HG03064 (cell line): ENCODE results near the gene KRTAP5-7.

Experiments used
- ATAC-seq: cut with Tn5 transposase; IDR thresholded peaks from one replicate; pipeline ENCODE4 v1.9.1; 2021; ENCODE audit warnings: low read depth; ENCODE audit not compliant: unreplicated experiment

The KRTAP5-7 gene

GRCh38 chr11:71495286-71496230, 31.5 kb upstream of the KRTAP5-7 start:
- ATAC-seq, result no peak

- no peak for ATAC-seq
These were observed 30.6 kb upstream of the KRTAP5-7 start for GRCh38 chr11:71496421-71496820.

DNA sequence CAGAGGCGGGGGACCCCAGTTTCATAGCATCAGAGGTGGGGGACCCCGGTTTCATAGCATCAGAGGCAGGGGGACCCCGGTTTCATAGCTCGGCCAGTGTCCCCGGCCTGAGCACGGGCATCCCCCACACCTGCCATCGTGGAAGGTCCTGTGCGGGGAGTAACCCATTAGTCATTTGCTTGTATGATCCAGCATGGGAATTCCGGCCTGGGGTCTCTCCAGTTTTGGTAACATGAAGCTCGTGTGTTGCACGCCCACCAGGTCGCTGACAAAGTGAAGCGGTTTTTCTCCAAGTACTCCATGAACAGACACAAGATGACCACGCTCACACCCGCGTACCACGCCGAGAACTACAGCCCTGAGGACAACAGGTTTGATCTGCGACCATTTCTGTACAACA, 29.0 kb upstream of the KRTAP5-7 start:
- no peak for ATAC-seq

- no peak for ATAC-seq
These were observed 27.9 kb upstream of the KRTAP5-7 start for GRCh38 chr11:71499125-71499524.

DNA sequence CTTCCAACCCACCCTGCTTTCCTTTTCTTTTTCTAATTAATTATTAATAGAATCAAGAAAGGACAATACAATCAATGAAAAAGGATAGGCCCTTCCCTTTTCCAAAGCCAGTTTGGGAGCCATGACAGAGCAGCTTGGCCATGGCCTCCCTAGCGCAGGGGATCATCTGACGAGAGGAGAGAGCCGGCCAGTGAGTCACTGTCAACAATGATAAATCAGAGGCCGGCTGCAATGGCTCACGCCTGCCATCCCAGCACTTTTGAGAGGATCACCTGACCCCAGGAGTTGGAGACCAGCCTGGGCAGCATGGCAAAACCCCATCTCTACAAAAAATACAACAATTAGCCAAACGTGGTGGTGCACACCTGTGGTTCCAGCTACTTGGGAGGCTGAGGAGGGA, 27.5 kb upstream of the KRTAP5-7 start:
- no peak for ATAC-seq

DNA sequence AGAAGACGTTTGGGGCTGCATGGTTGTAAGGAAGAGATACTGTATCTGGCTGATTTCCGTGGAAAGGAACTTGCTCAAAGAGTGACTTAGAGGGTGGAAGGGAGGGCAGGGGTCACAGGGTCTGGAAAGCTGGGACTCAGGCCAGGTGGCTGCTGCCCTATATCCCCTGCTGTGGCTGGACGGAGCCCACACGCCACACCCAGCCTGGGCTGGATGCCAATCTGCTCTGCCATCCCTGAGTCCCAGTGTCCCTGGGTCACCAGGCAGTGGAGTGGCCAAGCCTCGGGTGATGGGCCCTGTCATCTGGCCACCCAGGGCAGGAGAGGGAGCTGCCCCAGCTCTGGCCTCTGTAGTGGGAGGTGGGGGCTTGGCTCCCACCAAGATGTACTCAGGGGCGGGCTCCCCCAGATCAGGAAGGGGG, 26.5 kb upstream of the KRTAP5-7 start:
- ATAC-seq, result no peak

DNA sequence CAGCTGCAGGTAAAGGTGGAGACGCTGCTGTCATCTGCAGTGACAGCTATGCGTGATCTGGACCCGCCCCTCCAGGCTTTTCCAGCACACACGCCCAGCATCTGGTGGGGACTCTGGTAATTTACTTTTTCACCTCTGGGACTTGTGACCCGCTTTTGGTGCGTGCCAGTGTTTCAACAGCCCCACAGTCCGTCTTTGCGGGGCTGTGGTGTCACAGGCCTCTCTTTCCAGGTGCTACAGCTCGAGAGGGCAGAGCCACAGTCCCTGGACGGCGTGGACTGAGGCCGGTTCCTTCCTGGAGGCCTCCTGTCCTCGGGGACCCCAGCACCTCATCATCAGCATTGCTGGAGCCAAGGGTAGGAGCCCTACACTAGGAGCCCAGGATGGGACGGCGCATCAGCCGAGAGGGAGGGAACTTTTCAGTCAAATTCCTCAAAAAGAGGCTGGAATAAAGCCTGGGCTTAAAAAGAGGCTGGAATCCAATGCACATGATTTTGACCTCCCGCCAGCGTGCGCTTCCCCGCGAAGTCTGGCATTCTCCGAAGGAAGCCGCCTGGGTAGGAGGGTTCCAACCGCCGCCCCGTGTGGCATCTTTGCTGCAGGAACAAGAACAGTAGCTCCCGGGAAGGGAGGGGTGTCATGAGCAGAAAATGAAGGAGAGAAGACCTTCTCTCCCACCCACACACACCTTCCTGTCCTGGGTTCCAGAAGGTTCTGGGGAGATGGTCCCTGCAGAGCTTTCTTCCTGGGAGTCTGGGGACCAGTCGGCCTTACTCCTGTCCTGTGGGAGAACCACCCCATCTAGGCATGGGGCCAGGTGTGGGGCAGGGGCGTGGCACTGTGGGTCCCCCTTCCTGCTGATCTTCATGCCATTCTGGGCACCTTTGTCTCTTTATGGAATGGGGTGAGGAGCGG, 25.7 kb upstream of the KRTAP5-7 start:
- no peak for ATAC-seq

DNA sequence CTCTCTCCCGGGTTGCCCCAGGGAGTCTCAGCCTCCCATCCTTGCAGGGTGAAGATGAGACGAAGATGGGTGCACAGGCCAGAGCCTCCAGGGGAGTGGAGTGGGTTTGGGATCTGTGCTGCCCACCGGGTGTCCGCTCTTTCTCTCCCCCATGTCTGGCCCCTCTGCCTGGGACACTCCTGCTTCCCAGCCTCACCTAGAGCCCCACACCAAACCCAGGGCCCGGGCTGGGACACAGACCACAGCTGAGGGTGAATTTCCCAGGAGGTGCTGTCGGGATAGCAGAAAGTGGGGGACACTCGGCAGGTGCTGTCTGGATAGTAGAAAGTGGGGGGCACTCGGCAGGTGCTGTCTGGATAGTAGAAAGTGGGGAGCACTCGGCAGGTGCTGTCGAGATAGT, 25.0 kb upstream of the KRTAP5-7 start:
- no peak for ATAC-seq

- ATAC-seq, result no peak
These were observed 24.1 kb upstream of the KRTAP5-7 start for GRCh38 chr11:71502871-71503435.

DNA sequence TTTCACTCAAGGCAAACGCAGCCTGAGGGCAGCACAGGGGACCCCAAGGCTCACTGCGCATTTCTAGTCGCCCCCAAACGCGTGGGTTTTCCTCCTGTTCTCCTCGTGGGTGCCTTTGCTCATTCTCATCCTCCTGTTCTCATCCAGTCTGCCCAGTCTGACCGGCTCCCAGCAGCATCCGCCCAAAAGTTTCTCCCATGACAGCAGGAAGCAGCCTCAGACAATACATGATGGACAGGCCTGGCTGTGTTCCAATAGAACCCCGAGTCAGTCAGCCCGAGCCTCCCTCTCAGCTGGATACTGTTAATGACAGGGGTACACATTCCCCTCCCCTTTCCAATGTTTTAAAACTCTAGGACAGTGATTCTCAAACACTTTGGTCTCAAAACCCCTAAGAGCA, 22.5 kb upstream of the KRTAP5-7 start:
- ATAC-seq, result no peak

DNA sequence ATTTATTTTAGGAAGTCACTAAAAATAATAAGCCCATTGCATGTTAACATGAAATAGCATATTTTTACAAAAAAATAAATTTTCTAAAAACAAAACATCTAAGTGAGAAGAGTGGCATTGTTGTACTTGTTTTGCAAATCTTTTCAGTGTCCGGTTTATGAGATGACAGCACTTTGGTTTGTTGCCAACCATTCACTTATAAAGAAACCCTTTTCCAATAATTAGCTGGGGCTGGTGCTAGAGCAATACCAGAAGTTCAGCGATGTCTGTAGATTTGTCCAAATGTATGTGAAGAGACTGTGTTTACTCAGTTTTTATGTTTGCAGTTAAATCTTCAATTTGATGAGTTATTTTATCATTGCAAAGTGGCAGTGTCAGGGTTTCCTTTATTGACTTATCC, 22.1 kb upstream of the KRTAP5-7 start:
- no peak for ATAC-seq

DNA sequence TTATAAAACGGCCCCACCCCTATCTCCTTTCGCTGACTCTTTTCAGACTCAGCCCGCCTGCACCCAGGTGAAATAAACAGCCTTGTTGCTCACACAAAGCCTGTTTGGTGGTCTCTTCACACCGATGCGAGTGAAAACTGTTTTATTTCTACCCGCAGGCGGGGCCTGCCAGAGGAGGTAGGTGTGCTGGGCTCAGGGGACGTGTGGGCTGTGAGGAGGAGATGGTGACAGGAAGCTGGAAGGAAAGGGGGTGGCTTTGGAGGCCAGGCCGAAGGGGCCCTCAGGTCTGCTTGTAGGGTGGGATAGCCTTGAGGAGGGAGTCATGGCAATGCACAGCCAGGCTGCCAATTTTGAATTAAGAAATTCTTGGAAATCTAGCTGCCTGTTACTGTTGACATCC, 21.3 kb upstream of the KRTAP5-7 start:
- no peak for ATAC-seq

DNA sequence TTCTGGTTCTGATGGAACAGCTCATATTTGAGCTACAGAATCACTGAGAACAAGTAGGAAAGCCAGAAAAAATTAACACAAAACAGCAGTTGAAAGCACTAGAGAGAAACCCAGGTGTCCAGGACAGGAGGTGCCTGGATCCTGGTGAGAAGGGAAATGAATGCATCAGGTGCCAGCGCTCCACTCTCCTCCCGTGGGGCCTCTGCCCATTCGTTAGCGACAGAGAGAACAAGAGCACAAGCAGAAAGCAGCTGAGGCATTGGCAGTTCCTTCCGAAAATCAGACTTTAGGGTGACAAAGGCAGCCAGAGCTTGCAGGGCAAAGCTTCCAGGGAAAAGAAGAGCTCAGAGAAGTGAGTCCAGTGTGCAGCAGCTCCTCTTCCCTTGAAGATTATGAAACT, 20.0 kb upstream of the KRTAP5-7 start:
- no peak for ATAC-seq

GRCh38 chr11:71518506-71519471, 8.3 kb upstream of the KRTAP5-7 start:
- ATAC-seq, result no peak

DNA sequence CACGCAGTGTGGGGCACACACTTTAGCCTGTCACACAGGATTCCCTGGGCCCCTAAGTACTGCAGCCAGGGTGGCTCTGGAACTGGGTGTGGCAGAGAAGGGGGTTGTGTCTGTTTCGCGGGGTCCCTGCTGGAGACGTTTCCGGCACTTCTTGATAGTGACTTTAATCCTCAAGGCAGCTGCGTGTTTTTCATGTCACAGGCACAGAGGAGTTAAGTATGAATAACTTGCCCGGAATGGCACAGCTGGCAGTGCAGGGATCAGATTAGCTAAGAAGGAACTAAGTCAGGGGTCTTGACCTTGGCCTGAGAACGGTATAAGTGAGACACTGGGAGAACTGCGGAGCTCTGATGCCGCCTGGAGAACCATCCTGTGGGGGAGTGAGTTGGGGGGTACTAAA, 7.5 kb upstream of the KRTAP5-7 start:
- ATAC-seq, result no peak

- ATAC-seq, result no peak
These were observed 1.7 kb upstream of the KRTAP5-7 start for GRCh38 chr11:71525188-71525937.

DNA sequence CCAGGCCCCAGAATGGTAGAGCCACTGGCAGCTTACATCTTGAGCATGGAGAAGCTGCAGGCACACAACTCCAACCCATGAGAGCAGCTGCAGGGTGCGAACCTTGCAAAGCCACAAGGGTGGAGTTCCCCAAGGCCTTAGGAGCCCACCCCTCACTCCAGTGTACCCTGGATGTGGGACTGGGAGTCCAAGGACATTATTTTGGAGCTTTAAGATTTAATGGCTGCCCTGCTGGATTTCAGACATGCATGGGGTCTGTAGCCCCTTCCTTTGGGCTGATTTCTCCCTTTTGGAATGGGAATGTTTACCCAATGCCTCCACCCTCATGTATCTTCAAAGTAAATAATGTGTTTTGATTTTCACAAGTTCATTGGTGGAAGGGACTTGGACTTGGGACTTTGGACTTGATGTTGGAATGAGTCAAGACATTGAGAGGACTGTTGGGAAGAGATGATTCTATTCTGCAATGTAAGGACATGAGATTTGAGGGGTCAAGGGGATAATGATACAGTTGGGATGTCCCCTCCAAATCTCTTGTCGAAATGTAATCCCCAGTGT, 1.1 kb upstream of the KRTAP5-7 start:
- no peak for ATAC-seq

GRCh38 chr11:71527576-71528210, 626 bp downstream of the KRTAP5-7 start:
- no peak for ATAC-seq
